Liver (tissue), 3 donors: Measurements from ENCODE around the gene GRK6.
"Not testable (repeated sequence)": the region's sequence is repeated elsewhere in the genome, so short reads cannot be mapped to it uniquely, and the experiment has no call there.

ENCODE experiments used
- CTCF ChIP-seq: fragments of 150-350 bp; IDR thresholded peaks from 2 replicates; pipeline ENCODE4 v1.5.1; 2017; ENCODE audit warnings: improper control_type of control experiment, low read depth, low read length; ENCODE audit not compliant: missing input control
- EGR1 ChIP-seq, 2 donors: IDR thresholded peaks; 2 replicates each; pipeline ENCODE4 v1.6.1; 2016 to 2018; ENCODE audit warnings: antibody characterized with exemption in 2 of 2, low read depth in 2 of 2
- GABPA ChIP-seq, 2 donors: IDR thresholded peaks in 1 of 2; conservative IDR thresholded peaks in 1 of 2; 2 replicates each; pipeline ENCODE4 v1.6.1; 2016; ENCODE audit warnings: antibody characterized with exemption in 2 of 2, mild to moderate bottlenecking in 1 of 2, moderate library complexity in 1 of 2
- HNF4G ChIP-seq: IDR thresholded peaks from 2 replicates; pipeline ENCODE4 v1.6.1; 2016; ENCODE audit warnings: antibody characterized with exemption
- JUND ChIP-seq, 2 donors: IDR thresholded peaks; 2 replicates each; pipeline ENCODE4 v1.6.1; 2016; ENCODE audit warnings: antibody characterized with exemption in 2 of 2
- MAX ChIP-seq: IDR thresholded peaks from 2 replicates; pipeline ENCODE4 v1.6.1; 2016; ENCODE audit warnings: antibody characterized with exemption
- RAD21 ChIP-seq, 2 donors: IDR thresholded peaks; 2 replicates each; pipeline ENCODE4 v1.6.1; 2016; ENCODE audit warnings: antibody characterized with exemption in 2 of 2, mild to moderate bottlenecking in 2 of 2
- REST ChIP-seq: IDR thresholded peaks from 2 replicates; pipeline ENCODE4 v1.6.1; 2016; ENCODE audit warnings: antibody characterized with exemption, mild to moderate bottlenecking
- RXRA ChIP-seq, 2 donors: IDR thresholded peaks; 2 replicates each; pipeline ENCODE4 v1.6.1; 2017 to 2018; ENCODE audit warnings: antibody characterized with exemption in 2 of 2, mild to moderate bottlenecking in 1 of 2
- SP1 ChIP-seq: IDR thresholded peaks from 2 replicates; pipeline ENCODE4 v1.6.1; 2018; ENCODE audit warnings: antibody characterized with exemption, mild to moderate bottlenecking
- TAF1 ChIP-seq: conservative IDR thresholded peaks from 2 replicates; pipeline ENCODE4 v1.6.1; 2016; ENCODE audit warnings: antibody characterized with exemption, mild to moderate bottlenecking
- YY1 ChIP-seq: IDR thresholded peaks from 2 replicates; pipeline ENCODE4 v1.6.1; 2016; ENCODE audit warnings: antibody characterized with exemption, mild to moderate bottlenecking
- donor health status: healthy.
- donor health status: healthy.

- not testable (repeated sequence) for TF ChIP-seq RXRA (IDR thresholded peaks at IDR 0.05); CTCF; SP1; TAF1; EGR1 (IDR thresholded peaks at IDR 0.05; ENCODE audit: low read depth in 2 of 2); RAD21 (IDR thresholded peaks at IDR 0.05); GABPA (IDR thresholded peaks at IDR 0.05 in 1 of 2, conservative IDR thresholded peaks at IDR 0.05 in 1 of 2); MAX; JUND (IDR thresholded peaks at IDR 0.05); HNF4G; REST; YY1
Observed at GRCh38 chr5:177485753-177486152, 59.3 kb downstream of the GRK6 start.
